ENCODE results near the gene ABCC1.
"Not testable (repeated sequence)": the region's sequence is repeated elsewhere in the genome, so short reads cannot be mapped to it uniquely, and the experiment has no call there.

The ABCC1 gene

DNA sequence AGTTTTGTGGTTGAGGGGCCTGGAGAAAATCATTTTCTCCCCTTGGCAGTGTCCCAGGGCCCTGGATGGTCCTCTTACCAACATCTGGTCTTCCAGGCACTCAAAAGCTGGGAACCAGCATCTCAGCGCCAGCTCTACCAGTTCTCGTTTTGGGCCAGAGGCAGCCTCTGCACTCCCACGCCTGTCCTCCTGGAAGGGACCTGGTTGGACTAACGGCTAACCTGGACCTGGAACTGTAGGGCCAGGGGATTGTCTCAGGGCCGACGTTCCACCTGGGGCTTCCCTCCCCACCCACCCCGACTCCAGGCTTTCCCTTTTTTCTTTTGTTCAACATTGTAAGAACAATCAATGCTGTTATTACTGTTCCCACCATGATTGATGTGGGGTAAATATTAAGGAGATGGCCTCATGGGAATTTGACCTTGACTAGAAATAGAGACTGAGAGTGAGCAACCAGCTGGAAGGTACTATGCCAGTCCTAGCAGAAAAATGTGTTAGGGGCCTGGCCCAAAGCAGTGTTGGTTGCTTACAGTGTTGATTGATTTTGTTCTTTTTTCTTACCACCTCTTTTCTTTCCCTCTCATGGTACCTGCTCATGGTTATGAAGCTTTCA, 192.5 kb downstream of the ABCC1 start:
- no peak for DNase-seq

- peak in 1 of 2 donors; percentile 52 for DNase-seq
Observed at GRCh38 chr16:16143038-16143763, 193.8 kb downstream of the ABCC1 start.

- DNase-seq: no peak
Observed at GRCh38 chr16:16143931-16144330, 194.5 kb downstream of the ABCC1 start.

DNA sequence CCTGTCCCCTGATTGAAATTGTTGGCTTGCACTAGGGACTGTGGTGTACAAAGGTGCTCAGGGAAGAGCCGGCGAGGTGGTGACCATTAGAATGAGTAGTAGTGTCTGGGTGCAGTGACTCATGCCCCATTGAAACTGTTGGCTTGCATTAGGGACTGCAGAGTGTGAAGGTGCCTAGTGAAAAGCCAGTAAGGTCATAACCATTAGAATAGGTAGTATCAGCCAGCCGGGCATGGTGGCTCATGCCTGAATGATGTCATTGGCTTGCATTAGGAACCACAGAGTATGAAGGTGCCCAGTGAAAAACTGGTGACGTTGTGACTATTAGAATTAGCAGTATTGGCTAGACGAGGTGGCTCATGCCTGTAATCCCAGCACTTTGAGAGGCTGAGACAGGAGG, 195.0 kb downstream of the ABCC1 start:
- no peak for DNase-seq

DNA sequence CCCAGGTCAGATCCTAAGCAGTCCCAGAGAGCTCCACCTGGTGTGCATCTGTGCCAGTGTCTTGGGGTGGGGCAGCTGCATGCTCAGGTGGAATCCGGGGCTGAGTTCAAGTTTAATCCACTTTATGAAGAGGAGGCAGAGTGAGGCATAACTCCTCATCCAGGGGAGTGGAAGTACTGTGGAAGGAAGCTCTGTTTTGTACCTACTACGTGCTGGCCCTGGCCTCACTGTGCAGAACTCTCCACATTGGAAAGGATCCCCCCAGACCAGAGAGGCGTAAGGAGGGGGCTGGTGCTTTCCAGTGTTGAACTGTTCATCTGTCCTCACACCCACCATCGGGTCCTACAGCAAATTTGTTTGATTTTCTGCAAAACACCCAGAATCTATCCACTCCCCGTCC, 195.9 kb downstream of the ABCC1 start:
- DNase-seq: no peak

DNA sequence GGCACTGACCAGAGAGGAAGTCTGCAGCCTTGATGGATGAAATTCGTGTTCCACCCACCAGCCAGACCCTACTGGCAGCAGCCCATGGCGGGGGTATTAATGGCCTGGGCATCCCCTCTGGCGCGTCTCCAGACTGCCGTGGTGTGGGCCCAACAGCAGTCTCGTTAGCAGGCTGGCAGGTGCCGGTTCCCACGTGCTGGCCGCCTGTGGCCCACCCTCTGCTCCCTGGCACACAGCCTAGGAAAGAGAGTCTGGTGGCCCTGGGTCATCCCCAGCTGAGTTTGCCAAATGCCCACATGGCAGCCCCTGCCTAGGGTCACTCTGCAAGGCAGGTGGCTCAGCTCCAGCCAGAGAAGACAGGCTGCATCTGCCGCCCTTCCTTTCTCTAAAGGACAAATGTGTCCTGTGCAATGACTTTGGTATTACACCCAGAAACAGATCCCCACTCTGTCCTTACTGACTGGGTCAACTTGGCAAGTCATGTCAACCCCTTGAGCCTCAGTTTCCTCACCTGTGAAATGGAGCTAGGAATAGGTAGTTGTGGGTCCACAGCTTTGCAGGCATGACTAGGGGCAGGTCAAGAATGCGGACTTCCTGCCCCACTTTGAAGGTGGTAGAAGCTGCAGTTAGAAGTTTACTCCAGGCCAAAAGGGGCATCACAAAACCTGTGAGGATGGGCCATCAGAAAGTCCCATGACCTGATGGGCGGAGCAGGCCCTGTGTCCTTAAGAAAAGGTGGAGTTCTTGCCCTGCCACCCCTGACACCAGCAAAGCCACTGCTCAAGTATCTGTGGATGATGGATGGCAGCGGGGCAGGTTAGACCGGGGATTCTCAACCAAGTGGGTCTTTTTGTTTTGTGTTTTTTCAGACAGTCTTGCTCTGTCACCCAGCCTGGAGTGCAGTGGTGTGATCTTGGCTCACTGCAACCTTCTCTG, 197.2 kb downstream of the ABCC1 start:
- no peak for DNase-seq

DNA sequence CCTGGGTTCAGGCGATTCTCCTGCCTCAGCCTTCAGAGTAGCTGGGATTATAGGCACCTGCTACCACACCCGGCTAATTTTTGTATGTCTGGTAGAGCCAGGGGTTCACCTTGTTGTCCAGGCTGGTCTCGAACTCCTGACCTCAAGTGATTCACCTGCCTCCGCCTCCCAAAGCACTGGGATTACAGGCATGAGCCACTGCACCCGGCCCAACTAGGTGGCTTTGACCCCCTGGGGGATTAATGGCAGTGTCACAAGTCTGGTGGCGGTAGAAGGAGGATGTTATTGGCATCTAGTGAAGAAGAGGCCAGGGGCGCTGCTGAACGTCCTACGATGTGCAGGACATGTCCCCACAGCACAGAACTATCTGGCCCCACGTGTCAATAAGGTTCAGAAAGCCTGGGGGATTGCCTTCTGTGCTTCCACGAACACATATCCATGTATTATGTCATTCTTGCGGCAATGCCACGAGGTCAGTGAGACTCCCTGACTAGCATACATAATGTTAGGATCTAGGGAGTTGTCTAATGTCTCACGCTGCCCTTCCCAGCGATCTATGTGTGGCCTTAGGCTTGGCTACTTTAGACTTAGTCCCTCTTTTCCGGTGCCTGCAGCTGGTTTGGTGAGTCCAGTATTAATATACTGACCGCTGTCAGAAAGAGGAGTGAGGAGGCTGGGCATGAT, 198.0 kb downstream of the ABCC1 start:
- no peak for DNase-seq

- not testable (repeated sequence) for DNase-seq
Observed at GRCh38 chr16:16148000-16148599, 198.7 kb downstream of the ABCC1 start.

DNA sequence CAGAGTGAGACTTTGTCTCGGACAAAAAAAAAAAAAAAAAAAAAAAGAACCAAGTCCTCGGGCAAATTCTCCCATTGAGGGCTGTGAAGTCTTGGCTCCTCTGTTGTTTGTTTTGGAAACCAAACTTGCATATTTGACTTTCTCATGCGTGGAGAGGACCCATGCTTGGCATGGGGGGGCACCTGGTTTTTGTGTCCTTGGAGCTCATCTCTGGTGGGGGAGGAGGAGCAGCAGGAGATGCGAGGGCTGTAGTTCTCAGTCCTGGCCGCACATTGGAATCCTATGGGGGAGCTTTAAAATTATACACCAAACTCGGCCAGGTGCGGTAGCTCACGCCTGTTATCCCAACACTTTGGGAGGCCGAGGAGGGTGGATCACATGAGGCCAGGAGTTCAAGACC, 199.3 kb downstream of the ABCC1 start:
- DNase-seq: no peak

DNA sequence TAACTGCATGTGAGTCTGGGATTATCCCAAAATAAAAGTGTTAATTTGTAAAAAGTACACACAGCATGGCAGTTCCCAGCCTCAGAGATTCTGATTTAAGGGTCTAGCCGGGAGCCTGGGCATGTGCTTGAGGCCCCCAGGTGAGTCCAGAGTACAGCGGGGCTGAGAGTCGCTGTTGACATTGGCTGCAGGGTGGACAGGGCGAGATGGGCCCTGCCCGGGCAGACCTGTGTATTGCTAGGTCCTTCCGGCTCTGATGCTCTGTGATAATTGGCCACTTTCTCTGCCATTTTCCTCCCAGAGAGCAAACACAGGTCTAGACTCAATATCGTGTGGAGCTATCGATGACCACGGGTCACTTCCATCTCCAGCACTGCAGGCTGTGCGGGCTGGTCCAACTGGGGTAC, 200.3 kb downstream of the ABCC1 start:
- no peak for DNase-seq

DNA sequence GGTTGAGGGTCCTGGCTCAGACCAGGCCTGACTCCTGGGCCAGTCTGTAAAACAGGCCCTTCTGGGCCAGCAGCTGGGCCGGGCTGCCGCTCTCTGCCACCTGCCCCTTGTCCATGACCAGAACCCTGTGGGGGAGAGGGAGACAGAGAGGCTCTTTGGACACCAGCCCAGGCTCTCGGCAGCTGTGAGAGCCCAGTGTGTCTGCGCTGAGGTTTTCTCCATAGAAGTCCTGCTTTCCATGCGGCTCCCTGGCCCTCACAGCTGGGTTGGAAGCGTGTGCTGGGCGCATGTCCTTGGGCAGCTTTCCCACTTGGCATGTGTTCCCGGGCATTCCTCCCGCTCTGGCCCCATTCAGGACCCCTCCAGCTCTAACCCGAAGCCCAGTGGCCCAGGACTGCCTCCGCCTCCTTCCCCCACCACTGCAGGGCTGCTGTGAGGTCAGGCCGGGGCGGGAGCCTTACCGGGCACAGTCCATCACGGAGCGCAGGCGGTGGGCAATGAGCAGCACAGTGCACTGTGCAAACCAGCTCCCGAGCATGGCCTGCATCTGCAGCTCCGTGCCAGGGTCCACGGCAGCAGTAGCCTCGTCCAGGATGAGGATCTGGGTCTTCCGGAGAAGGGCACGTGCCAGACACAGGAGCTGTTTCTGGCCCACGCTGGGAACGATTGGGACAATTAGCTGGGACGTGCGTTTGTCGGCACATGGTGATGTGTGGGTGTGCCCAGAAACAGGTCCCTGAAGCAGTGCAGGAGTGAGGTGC, 200.9 kb downstream of the ABCC1 start:
- DNase-seq: no peak

- DNase-seq: no peak
Observed at GRCh38 chr16:16150878-16151152, 201.4 kb downstream of the ABCC1 start.

DNA sequence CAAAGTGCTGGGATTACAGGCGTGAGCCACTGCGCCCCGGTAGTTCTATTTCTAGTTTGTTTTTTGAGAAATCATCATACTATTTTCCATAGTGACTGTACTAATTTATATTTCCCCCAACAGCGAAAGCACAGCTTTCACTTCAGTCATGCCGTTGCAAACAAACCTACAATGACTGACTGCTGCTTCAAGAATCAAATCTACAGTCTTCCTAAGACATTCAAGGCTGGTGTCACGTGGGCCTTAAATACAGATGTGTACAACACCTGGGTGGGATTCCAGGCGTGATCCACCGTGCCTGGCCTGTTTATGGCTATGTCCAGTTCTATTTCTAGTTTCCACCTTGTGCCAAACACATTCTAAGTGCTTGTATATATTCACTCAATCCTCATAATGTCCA, 201.9 kb downstream of the ABCC1 start:
- DNase-seq: no peak

DNA sequence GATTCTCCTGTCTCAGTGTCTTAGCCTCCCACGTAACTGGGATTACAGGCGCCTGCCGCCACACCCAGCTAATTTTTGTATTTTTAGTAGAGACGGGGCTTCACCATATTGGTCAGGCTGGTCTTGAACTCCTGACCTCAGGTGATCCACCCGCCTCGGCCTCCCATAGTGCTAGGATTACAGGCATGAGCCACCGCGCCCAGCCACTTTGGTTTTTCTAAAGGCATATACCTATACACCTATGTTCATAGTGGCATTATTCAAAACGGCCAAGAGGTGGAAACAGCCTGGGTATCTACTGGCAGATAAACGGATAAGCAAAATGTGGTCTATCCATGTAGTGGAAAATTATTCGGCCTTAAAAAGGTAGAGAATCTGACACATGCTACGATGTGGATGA, 203.6 kb downstream of the ABCC1 start:
- DNase-seq: not testable (repeated sequence)

DNA sequence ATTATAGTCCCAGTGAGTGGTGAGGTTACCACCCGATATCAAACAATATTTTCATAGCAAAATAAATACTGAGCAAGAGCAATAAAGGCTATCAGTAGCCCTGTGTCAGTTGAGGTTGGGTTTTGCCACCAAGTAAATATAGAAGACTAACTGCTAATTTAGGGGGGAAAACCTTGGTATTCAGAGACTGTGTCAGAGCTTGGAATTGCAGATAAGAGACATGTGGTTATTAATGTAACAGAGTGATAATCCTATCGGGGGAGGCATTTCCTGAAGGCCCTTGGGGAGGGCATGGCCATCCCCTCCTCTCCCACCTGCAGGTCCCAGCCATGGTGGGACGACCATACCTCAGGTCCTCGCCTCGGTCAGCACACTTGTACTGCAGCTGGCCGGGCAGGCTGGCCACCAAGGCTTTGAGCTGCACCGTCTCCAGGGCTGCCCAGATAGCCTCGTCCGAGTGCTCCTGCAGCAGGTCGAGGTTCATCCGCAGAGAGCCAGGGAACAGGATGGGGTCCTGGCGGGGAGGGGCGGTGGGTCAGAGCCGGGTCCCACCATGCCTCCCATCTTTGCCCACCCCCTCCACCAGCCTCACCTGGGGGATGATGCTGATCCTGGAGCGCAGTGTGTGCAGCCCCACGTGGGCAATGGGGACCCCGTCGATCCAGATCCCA, 205.0 kb downstream of the ABCC1 start:
- no peak for DNase-seq

DNA sequence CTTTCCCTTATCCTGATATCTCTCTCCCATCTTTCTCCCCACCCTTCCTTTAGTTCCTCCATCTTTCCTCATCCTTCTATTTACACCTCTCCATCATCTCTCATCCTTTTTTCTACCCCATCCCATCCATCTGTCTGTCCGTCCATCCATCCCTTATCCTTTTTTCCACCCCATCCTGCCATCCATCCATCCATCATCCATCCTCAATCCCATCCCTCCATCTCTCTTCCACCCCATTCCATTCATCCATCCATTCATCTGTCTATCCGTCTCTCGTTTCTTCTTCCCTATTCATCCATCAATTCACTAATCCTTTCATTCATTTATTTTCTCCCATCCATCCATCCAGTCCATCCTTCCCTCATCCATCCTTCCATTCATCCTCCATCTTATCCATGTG, 205.8 kb downstream of the ABCC1 start:
- no peak for DNase-seq

DNA sequence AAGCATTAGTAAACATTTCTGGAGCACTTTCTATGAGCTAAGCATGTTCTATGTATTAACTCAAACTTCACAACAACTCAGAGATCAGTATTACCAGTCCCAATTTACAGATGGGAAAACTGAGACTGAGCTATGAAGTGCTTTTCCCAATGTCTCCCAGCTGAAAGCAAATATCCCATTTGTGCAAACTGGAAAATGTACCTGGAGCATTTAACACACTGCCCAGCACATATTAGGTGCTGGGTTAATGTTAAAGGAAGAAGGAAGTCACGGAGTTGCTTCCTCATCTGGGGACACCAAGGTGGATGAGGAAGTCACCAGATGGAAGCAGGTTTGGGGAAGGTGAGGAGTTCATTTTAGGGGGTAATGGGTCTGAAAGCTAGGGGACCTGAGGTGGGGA, 207.8 kb downstream of the ABCC1 start:
- no peak for DNase-seq

- no peak for DNase-seq
Observed at GRCh38 chr16:16158082-16158658, 208.8 kb downstream of the ABCC1 start.

DNA sequence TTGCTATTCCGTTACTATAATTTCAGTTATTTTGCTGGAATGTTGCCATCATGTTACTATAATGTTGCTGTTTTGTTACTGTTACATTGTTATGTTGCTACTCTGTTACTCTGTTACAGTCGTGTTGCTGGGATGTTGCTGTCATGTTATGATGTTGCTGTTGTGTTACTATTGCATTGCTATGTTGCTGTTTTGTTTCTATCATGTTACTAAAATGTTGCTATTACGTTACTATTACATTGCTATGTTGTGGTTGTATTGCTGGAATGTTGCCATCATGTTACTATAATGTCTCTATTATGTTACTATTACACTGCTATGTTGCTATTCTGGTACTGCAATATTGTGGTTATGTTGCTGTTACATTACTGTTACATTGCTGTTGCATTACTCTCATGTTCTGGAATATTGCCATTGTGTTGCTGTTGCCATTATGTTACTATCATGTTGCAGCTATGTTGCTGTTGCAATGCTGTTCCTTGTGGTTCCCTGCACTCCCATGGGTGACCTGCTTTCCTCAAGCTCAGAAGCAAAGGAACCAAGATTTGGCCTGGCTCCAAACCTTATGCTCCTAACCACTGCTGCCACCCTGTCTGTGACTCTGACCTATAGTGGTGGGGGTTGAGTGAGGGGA, 209.4 kb downstream of the ABCC1 start:
- no peak for DNase-seq

DNA sequence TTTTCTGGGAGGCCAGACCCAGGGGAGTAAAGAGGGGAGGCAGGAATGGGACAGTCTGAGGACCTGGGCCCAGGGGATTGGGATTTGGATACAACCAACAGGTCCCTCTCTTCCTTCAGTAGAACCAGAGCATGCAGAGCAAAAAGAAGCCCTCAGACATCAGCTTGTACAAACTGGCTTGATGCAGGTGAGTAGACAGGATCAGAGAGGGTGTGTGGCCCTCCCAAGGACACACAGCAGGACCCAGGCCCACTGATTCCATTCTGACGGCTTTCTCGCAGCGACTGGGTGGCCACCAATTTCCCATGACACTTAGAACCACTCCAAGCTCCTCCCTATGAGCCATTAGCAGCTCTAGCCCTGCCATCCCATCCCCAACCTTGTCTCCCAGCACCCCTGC, 210.2 kb downstream of the ABCC1 start:
- DNase-seq: no peak

GRCh38 chr16:16161319-16161718, 211.9 kb downstream of the ABCC1 start:
- no peak for DNase-seq

Measured in inflammatory macrophage (primary cell).